Endothelial cell of umbilical vein (primary cell): Measurements from ENCODE around the gene B3GALNT2.
"Not testable (repeated sequence)": the region's sequence is repeated elsewhere in the genome, so short reads cannot be mapped to it uniquely, and the experiment has no call there.

Source experiments
- CTCF ChIP-seq, 2 donors: IDR thresholded peaks; 1 replicate in 1 of 2; 2 replicates in 1 of 2; pipeline ENCODE4 v1.5.1; 2011; ENCODE audit warnings: low read length in 2 of 2, mild to moderate bottlenecking in 2 of 2, moderate library complexity in 2 of 2, control low read depth in 1 of 2, inconsistent platforms in 1 of 2, low read depth in 1 of 2; ENCODE audit not compliant: insufficient read depth in 1 of 2; ENCODE audit errors: extremely low read depth in 1 of 2
- EZH2 ChIP-seq: IDR thresholded peaks from 2 replicates; pipeline ENCODE4 v1.6.1; 2012; ENCODE audit warnings: borderline replicate concordance, low read depth, mild to moderate bottlenecking, moderate library complexity, low read length, inconsistent platforms; ENCODE audit not compliant: severe bottlenecking
- GATA2 ChIP-seq: IDR thresholded peaks from 2 replicates; pipeline ENCODE4 v1.7.0; 2011; ENCODE audit warnings: low read depth, mild to moderate bottlenecking, moderate library complexity, mixed read lengths, low read length; ENCODE audit not compliant: insufficient read length, insufficient read depth
- MAX ChIP-seq: IDR thresholded peaks from 2 replicates; pipeline ENCODE4 v1.6.1; 2011; ENCODE audit not compliant: insufficient read depth, insufficient read length
- POLR2A ChIP-seq: IDR thresholded peaks from 2 replicates; pipeline ENCODE4 v1.6.1; 2012; ENCODE audit warnings: low read depth, mild to moderate bottlenecking, control low read depth, low read length
- POLR2AphosphoS5 ChIP-seq: IDR thresholded peaks from 2 replicates; pipeline ENCODE4 v1.6.1; 2012; ENCODE audit warnings: low read depth, mild to moderate bottlenecking, control low read depth, low read length, moderate library complexity; ENCODE audit not compliant: insufficient read depth

DNA sequence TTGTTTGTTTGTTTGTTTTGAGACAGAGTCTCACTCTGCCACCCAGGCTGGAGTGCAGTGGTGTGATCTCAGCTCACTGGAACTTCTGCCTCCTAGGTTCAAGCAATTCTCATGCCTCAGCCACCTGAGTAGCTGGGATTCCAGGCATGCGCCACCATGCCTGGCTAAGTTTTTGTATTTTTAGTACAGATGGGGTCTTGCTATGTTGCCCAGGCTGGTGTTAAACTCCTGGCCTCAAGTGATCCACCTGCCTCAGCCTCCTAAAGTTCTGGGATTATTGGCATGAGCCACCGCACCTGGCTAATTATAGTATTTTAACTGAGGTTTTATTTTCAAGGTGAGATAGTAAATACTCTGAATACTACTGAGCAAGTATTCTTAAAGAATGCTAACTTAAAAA lies 34.4 kb downstream of the B3GALNT2 start:
- not testable (repeated sequence) for TF ChIP-seq GATA2; CTCF (IDR thresholded peaks at IDR 0.05; ENCODE audit: extremely low read depth in 1 of 2, insufficient read depth in 1 of 2, low read depth in 1 of 2, low read length in 2 of 2); EZH2; POLR2A; MAX; POLR2AphosphoS5
